Small intestine (tissue), 7 donors: ENCODE results near the gene PRKAG2. TPM values are rescaled to one million over a fixed set of nuclear protein-coding genes. Genes with fewer than 3 reads are reported as not detected.

Experiments used
- DNase-seq, 2 donors: peaks; one replicate each; pipeline versions ENCODE4 v3.0.0 to v3.0.0-alpha.2; 2013
- FAIRE-seq: peaks from 2 replicates; lab custom pipeline; 2012; peaks lifted over from hg19 to GRCh38; lab: Jason Lieb, UNC
- H3K27ac ChIP-seq, 3 donors: one replicate each; pipeline ENCODE4 v1.5.1; 2013; ENCODE audit warnings: low read length in 2 of 3, mild to moderate bottlenecking in 2 of 3, control low read depth in 1 of 3, inconsistent platforms in 1 of 3, low read depth in 1 of 3, moderate library complexity in 1 of 3
- H3K27me3 ChIP-seq, 3 donors: one replicate each; pipeline ENCODE4 v1.6.1; 2013; ENCODE audit warnings: low read length in 3 of 3, inconsistent platforms in 1 of 3; ENCODE audit not compliant: control insufficient read depth in 3 of 3, insufficient read depth in 3 of 3
- H3K36me3 ChIP-seq, 3 donors: one replicate each; pipeline ENCODE4 v1.6.1; 2013; ENCODE audit warnings: low read length in 3 of 3, inconsistent platforms in 1 of 3, low read depth in 1 of 3, mild to moderate bottlenecking in 1 of 3, moderate library complexity in 1 of 3; ENCODE audit not compliant: control insufficient read depth in 3 of 3, insufficient read depth in 2 of 3
- H3K4me1 ChIP-seq, 3 donors: one replicate each; pipeline ENCODE4 v1.6.1; 2013; ENCODE audit warnings: low read length in 2 of 3, inconsistent platforms in 1 of 3, low read depth in 1 of 3, mild to moderate bottlenecking in 1 of 3, moderate library complexity in 1 of 3; ENCODE audit not compliant: control insufficient read depth in 3 of 3, insufficient read depth in 2 of 3
- H3K4me3 ChIP-seq, 3 donors: one replicate each; pipeline ENCODE4 v1.5.1; 2013; ENCODE audit warnings: low read length in 3 of 3, control low read depth in 1 of 3, inconsistent platforms in 1 of 3, low read depth in 1 of 3, mild to moderate bottlenecking in 1 of 3, moderate library complexity in 1 of 3
- H3K9me3 ChIP-seq, 2 donors: one replicate each; pipeline ENCODE4 v1.6.1; 2013; ENCODE audit warnings: low read depth in 1 of 2, low read length in 1 of 2; ENCODE audit not compliant: control insufficient read depth in 2 of 2, insufficient read depth in 1 of 2
- WGBS, 3 donors: extraction: QIAGEN DNeasy Blood & Tissue Kit; methylation state at CpG; one replicate each; pipeline ENCODE4 v1.1.7; 2013; 5-methylcytosine and 5-hydroxymethylcytosine counted together
- polyA plus RNA-seq, 4 donors: library from polyadenylated mRNA; stranded (reverse) in 3 of 4; unstranded in 1 of 4; fragments of 200-250 nt in 3 of 4; fragments of 120-200 nt in 1 of 4; gene quantifications; one replicate each; pipeline versions ENCODE4 v1.2.1 to v1.2.3, GENCODE V29; 2013
- donor health status: healthy with polysubstance abuse.
- donor health status: control.
- donor health status: control.
- donor health status: Bipolar disorder and iron deficiency.
- donor health status: healthy.

PRKAG2 gene
- polyA plus RNA-seq, 4 donors, result 26.3 to 57.9 (median 49.4) TPM

DNA sequence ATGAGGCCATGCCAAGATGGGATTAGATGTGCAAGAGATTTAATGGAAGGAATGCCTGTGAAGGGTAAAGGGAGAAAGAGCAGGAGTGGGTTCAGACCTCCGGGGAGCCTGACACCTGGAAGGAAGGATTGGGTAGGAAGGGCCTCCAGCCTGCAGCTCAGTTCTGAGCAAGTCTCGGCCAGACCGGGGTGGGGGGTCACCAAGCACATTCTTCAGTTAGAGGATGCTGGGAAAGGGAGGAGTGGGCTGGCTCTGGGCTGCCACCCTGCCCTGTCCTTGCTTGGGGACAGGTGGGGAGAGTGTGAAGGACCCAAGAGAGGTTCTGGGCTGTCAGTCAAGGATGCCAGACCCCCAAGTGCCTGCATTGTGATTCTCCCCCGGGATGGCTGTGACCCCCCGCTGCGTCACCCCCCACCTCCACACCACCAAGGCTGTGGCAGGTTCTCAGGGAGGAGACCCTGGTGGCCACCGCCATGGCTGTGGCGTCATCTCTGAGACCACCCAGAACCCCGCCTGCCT is 16.5 kb upstream of the PRKAG2 start:
- Histone ChIP-seq H3K27ac (no peak overlapping the region), H3K36me3 (no peaks in the 10 kb centered on the region), H3K27me3 (no peaks in the 10 kb centered on the region), H3K4me3 (no peak overlapping the region), H3K9me3 (no peaks in the 10 kb centered on the region), H3K4me1 (peaks cover 0 to 55% (median 0%) of the 10 kb centered on the region in 3 donors)
- no peak for FAIRE-seq
- 66 to 79% (median 75%) methylated on average over 9 of the region's 9 CpGs for WGBS, 3 donors
- DNase-seq, result no peak

DNA sequence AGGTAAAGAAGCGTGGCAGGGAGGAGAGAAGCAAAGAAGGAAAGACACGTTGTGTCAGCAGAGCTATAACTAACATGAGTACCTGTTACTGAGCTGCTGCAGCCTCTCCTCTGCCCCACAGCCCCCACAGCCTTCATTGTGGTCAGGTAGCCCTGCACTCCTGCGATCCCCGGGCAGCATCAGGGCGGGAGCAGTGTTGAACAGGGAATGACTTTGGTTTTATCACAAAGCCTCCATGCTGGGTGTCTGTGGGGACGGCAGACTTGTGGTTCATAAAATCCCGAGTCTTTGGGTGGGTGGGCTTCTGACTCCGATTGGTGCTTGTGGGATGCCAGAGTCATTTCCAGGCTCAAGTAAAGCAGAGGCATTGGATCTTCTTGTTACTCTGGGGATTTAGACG is 14.8 kb upstream of the PRKAG2 start:
- DNase-seq, result no peak
- Histone ChIP-seq H3K9me3 (no peaks in the 10 kb centered on the region), H3K27ac (peak overlapping the region in 1 of 3 donors; percentile 89), H3K27me3 (no peaks in the 10 kb centered on the region), H3K4me3 (no peak overlapping the region), H3K4me1 (peaks cover 0 to 45% (median 0%) of the 10 kb centered on the region in 3 donors), H3K36me3 (no peaks in the 10 kb centered on the region)
- WGBS, 3 donors, result 18 to 53% (median 41%) methylated on average over 9 of the region's 9 CpGs
- no peak for FAIRE-seq

DNA sequence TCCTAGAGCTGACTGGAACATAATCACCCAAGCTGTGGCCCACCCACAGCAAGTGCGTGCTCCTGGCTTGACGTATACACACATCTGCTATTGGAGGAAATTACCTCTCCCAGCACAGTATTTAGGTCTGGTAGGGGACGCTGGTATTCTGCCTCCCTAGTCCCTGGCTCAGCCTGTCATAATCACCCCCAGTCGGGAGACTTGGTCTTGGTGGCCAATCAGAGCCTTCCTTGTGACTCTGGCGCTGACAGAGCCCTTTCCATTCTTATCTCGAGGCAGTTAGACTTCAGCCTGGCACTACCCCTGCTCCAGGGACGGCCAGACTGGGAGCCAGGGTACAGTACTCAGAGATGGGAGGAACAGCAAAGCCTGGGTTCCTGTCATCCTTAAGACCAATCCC is 14.3 kb upstream of the PRKAG2 start:
- no peak overlapping the region for H3K4me3 ChIP-seq
- WGBS, 3 donors, result 9 to 45% (median 37%) methylated on average over 7 of the region's 7 CpGs
- no peaks in the 10 kb centered on the region for H3K27me3 ChIP-seq
- peaks cover 0 to 39% (median 0%) of the 10 kb centered on the region in 3 donors for H3K4me1 ChIP-seq
- no peaks in the 10 kb centered on the region for H3K36me3 ChIP-seq
- DNase-seq (peak; percentile 90 to 97), FAIRE-seq (no peak)
- peak overlapping the region in 1 of 3 donors; percentile 89 for H3K27ac ChIP-seq
- H3K9me3 ChIP-seq, result no peaks in the 10 kb centered on the region

DNA sequence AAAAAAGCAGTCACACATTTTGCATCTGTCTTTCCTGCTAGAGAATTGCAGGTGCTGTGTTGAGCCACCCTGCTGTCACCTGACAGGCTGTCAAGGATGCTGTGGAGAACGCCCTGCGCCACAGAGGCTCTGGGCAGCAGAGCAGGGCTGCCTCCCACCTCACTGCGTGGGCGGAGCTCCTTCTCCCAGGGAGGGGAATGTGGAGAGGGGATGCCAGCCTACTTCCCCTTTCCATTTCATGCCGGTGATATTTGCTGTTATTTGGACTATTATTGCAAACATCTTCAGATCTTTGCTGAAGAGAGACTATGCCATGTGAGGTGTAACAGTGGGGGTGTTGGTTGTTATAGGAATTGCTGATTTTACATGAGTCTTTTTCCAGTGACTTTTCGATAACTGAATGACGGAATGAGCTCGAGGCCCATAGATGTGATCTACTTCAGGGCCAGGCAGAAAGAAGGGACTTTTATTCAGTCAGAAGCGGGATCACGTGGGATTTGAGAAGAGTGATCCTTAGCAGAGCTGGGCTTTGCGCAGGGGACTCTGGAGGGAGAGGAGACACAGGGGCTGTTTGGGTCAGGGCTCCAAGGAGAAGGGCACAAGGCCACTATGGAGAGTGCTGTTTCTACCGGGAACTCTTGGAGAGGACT is 13.6 kb upstream of the PRKAG2 start:
- FAIRE-seq, result no peak
- no peaks in the 10 kb centered on the region for H3K9me3 ChIP-seq
- no peaks in the 10 kb centered on the region for H3K27me3 ChIP-seq
- no peak overlapping the region for H3K4me3 ChIP-seq
- no peaks in the 10 kb centered on the region for H3K36me3 ChIP-seq
- no peak for DNase-seq
- H3K4me1 ChIP-seq, result peaks cover 0 to 32% (median 0%) of the 10 kb centered on the region in 3 donors
- peak overlapping the region in 1 of 3 donors; percentile 89 for H3K27ac ChIP-seq
- WGBS, 3 donors, result 76 to 78% (median 76%) methylated on average over 12 of the region's 12 CpGs

DNA sequence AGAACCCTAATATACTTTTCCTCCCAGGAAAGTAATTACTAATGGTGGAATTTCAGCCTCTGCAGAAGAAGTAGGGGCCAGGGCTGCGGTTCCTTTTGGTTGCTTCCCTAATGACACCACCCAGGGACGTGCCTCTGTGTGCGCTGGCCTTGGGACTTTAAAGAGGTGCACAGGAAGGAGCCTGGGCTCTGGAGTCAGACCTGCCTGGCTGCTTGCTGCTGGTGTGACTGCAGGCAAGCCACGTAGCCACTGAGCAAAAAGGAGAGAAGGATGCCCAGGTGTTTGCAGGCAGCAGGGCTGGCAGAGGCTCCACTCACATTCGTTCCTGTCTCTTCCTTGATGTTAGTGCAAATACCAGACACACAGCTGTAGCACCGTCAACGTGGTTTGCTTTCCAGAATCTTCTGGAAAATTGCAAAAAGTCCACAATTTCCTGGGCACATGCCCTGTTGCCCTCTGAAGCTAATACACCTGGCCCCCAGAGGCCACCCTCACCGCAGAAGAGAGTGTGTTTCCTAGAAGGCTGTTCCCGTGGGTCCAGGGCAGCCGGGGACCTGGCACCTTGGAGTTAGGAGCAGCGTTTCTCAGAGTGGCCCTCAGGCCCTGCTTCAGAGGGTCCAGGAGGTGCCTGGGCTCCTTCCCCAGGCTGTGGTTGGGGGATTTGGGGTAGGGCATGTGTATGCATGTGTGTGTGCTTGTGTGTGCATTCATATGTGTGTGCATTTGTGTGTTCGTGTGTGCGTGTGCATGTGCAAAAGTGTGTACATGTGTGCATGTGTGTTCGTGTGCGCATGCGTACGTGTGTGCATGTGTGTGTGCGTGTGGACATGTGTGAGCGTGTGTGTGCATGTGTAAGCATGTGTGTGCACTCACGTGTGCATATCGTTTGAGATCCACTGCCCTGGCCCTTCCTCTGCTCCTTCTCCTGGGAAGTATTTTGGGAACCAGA is 12.8 kb upstream of the PRKAG2 start:
- no peak overlapping the region for H3K27ac ChIP-seq
- H3K9me3 ChIP-seq, result no peaks in the 10 kb centered on the region
- no peaks in the 10 kb centered on the region for H3K36me3 ChIP-seq
- peaks cover 0 to 37% (median 0%) of the 10 kb centered on the region in 3 donors for H3K4me1 ChIP-seq
- DNase-seq (no peak), FAIRE-seq (no peak)
- no peak overlapping the region for H3K4me3 ChIP-seq
- 80 to 83% (median 83%) methylated on average over 21 of the region's 21 CpGs for WGBS, 3 donors
- no peaks in the 10 kb centered on the region for H3K27me3 ChIP-seq

DNA sequence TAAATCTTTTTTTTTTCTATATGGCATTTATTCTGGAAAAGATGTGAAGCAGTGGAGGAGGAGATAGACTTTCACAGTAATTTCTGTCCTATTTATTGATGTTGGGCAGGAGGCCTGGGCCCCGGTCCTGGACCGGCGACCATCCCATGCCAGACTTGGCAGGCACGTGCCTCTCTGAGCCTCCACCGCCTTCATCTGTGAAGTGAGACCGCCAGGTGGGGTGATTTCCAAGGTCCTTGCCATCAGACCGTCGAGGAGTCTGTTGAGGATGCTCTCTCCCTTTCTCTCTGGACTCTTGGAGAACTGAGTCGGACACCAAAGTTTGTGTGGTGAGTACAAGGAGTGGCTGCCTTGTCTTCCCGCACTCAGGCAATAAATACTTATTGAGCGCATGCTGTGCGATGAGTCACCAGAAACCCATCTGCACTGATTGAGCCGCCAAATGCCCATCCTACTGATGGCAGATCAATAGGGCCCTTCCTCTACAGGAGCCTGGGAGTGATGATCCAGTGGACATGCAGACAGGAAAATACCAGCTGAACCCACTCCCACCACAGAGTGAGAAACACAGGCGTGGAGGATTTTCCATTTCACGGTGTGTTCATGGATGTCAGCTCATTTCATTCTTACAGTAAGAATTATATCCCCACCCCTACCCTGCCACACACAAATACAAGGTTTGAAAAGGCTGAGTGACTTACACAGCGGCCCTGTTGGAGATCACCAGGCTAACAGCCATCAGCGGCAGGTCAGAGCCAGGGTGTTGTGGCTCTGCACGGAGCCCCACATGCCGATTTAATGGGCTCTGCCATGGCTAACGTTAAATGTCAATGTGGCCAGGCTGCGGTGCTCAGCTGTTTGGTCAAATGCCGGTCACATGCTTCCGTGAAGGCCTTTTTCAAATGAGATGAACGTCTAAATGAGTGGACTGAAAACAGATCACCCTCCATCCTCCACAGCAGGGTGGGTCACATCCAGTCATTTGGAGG is 11.5 kb upstream of the PRKAG2 start:
- Histone ChIP-seq H3K27ac (no peak overlapping the region), H3K27me3 (no peaks in the 10 kb centered on the region), H3K36me3 (no peaks in the 10 kb centered on the region), H3K9me3 (no peaks in the 10 kb centered on the region), H3K4me1 (peaks cover 0 to 36% (median 0%) of the 10 kb centered on the region in 3 donors), H3K4me3 (no peak overlapping the region)
- no peak for FAIRE-seq
- 51 to 75% (median 63%) methylated on average over 24 of the region's 24 CpGs for WGBS, 3 donors
- peak; percentile 36 to 80 for DNase-seq

DNA sequence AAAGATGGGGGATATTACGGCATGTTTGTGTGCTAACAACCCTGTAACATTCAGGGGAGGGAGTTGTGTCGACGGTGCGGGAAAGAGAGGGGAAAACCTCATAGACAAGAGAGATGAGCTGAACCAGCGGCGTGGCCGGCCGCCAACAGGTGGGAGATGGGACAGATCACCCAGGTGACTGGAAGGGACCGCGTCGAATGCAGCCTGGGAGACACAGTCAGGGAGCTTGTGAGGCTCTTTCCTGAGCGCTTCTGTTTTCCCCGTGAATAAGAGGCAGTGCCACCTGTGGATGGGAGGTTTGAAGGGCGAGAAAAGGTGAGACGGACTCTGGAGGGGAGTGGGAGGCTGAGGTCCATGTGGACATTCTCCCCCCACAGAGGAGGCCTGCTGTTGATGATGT is 9.9 kb upstream of the PRKAG2 start:
- H3K4me3 ChIP-seq, result no peak overlapping the region
- no peak for FAIRE-seq

More for the DNA sequence above, 9.9 kb upstream of the PRKAG2 start:
- Histone ChIP-seq H3K36me3 (no peaks in the 10 kb centered on the region), H3K9me3 (no peaks in the 10 kb centered on the region), H3K4me1 (peaks cover 0 to 42% (median 0%) of the 10 kb centered on the region in 3 donors), H3K27me3 (no peaks in the 10 kb centered on the region), H3K27ac (no peak overlapping the region)
- no peak for DNase-seq
- WGBS, 3 donors, result 82 to 85% (median 85%) methylated on average over 15 of the region's 15 CpGs
